Duodenal mucosa (tissue), 2 donors: ENCODE results near the gene SCT.

Experiments used
- H3K27ac ChIP-seq: one replicate; pipeline ENCODE4 v1.7.0; 2013; ENCODE audit warnings: low read depth, low read length
- H3K27me3 ChIP-seq, 2 donors: one replicate each; pipeline ENCODE4 v1.7.0; 2013; ENCODE audit warnings: low read length in 2 of 2, control low read depth in 1 of 2; ENCODE audit not compliant: insufficient read depth in 2 of 2, control insufficient read depth in 1 of 2
- H3K36me3 ChIP-seq, 2 donors: one replicate each; pipeline ENCODE4 v1.7.0; 2013; ENCODE audit warnings: low read length in 2 of 2, control low read depth in 1 of 2; ENCODE audit not compliant: insufficient read depth in 2 of 2, control insufficient read depth in 1 of 2
- H3K4me1 ChIP-seq, 2 donors: one replicate each; pipeline ENCODE4 v1.7.0; 2013; ENCODE audit warnings: low read length in 2 of 2, control low read depth in 1 of 2; ENCODE audit not compliant: insufficient read depth in 2 of 2, control insufficient read depth in 1 of 2
- H3K4me3 ChIP-seq, 2 donors: one replicate each; pipeline ENCODE4 v1.7.0; 2013; ENCODE audit warnings: low read length in 2 of 2, low read depth in 1 of 2
- H3K9ac ChIP-seq, 2 donors: one replicate each; pipeline ENCODE4 v1.7.0; 2013; ENCODE audit warnings: low read length in 2 of 2, low read depth in 1 of 2
- H3K9me3 ChIP-seq, 2 donors: one replicate each; pipeline ENCODE4 v1.7.0; 2013; ENCODE audit warnings: low read length in 2 of 2, control low read depth in 1 of 2; ENCODE audit not compliant: control insufficient read depth in 1 of 2

Gene SCT

GRCh38 chr11:598005-598680, 28.8 kb downstream of the SCT start:
- no peak overlapping the region for H3K9ac ChIP-seq
- no peaks in the 10 kb centered on the region for H3K9me3 ChIP-seq
- no peak overlapping the region for H3K27ac ChIP-seq
- H3K4me3 ChIP-seq, result no peak overlapping the region
- H3K36me3 ChIP-seq, result peaks cover 41 to 83% of the 10 kb centered on the region in 2 donors
- H3K27me3 ChIP-seq, result no peaks in the 10 kb centered on the region
- H3K4me1 ChIP-seq, result no peaks in the 10 kb centered on the region

GRCh38 chr11:597166-597725, 29.7 kb downstream of the SCT start:
- Histone ChIP-seq H3K27ac (no peak overlapping the region), H3K36me3 (peaks cover 48 to 85% of the 10 kb centered on the region in 2 donors), H3K9me3 (no peaks in the 10 kb centered on the region), H3K27me3 (no peaks in the 10 kb centered on the region), H3K9ac (no peak overlapping the region), H3K4me3 (no peak overlapping the region), H3K4me1 (no peaks in the 10 kb centered on the region)

GRCh38 chr11:596374-596773, 30.6 kb downstream of the SCT start:
- H3K4me3 ChIP-seq, result no peak overlapping the region
- no peak overlapping the region for H3K27ac ChIP-seq
- H3K4me1 ChIP-seq, result no peaks in the 10 kb centered on the region
- no peak overlapping the region for H3K9ac ChIP-seq
- H3K9me3 ChIP-seq, result no peaks in the 10 kb centered on the region
- H3K36me3 ChIP-seq, result peaks cover 48 to 81% of the 10 kb centered on the region in 2 donors
- no peaks in the 10 kb centered on the region for H3K27me3 ChIP-seq

- Histone ChIP-seq H3K9ac (no peak overlapping the region), H3K36me3 (peaks cover 56 to 85% of the 10 kb centered on the region in 2 donors), H3K27ac (no peak overlapping the region), H3K27me3 (no peaks in the 10 kb centered on the region), H3K9me3 (no peaks in the 10 kb centered on the region), H3K4me1 (no peaks in the 10 kb centered on the region), H3K4me3 (no peak overlapping the region)
Measured at GRCh38 chr11:595400-595799, 31.6 kb downstream of the SCT start.

GRCh38 chr11:593347-593746, 33.6 kb downstream of the SCT start:
- Histone ChIP-seq H3K27ac (no peak overlapping the region), H3K27me3 (no peaks in the 10 kb centered on the region), H3K4me3 (no peak overlapping the region), H3K4me1 (no peaks in the 10 kb centered on the region), H3K9me3 (no peaks in the 10 kb centered on the region), H3K36me3 (peaks cover 55 to 87% of the 10 kb centered on the region in 2 donors), H3K9ac (no peak overlapping the region)

GRCh38 chr11:592918-593317, 34.1 kb downstream of the SCT start:
- Histone ChIP-seq H3K36me3 (peaks cover 52 to 86% of the 10 kb centered on the region in 2 donors), H3K4me1 (peaks cover 3% of the 10 kb centered on the region in 2 donors), H3K27ac (no peak overlapping the region), H3K9me3 (no peaks in the 10 kb centered on the region), H3K9ac (no peak overlapping the region), H3K4me3 (no peak overlapping the region), H3K27me3 (no peaks in the 10 kb centered on the region)

GRCh38 chr11:592501-592900, 34.5 kb downstream of the SCT start:
- Histone ChIP-seq H3K27ac (no peak overlapping the region), H3K4me3 (no peak overlapping the region), H3K9me3 (no peaks in the 10 kb centered on the region), H3K36me3 (peaks cover 51 to 86% of the 10 kb centered on the region in 2 donors), H3K9ac (no peak overlapping the region), H3K27me3 (no peaks in the 10 kb centered on the region), H3K4me1 (peaks cover 6 to 7% of the 10 kb centered on the region in 2 donors)

GRCh38 chr11:590997-591396, 36.0 kb downstream of the SCT start:
- peaks cover 11 to 19% of the 10 kb centered on the region in 2 donors for H3K4me1 ChIP-seq
- H3K4me3 ChIP-seq, result no peak overlapping the region
- no peaks in the 10 kb centered on the region for H3K9me3 ChIP-seq
- no peak overlapping the region for H3K27ac ChIP-seq
- peaks cover 63 to 88% of the 10 kb centered on the region in 2 donors for H3K36me3 ChIP-seq
- no peaks in the 10 kb centered on the region for H3K27me3 ChIP-seq
- no peak overlapping the region for H3K9ac ChIP-seq

- H3K9ac ChIP-seq, result no peak overlapping the region
- H3K4me3 ChIP-seq, result no peak overlapping the region
- no peaks in the 10 kb centered on the region for H3K27me3 ChIP-seq
- H3K36me3 ChIP-seq, result peaks cover 55 to 84% of the 10 kb centered on the region in 2 donors
- H3K27ac ChIP-seq, result no peak overlapping the region
- peaks cover 11 to 19% of the 10 kb centered on the region in 2 donors for H3K4me1 ChIP-seq
- no peaks in the 10 kb centered on the region for H3K9me3 ChIP-seq
Measured at GRCh38 chr11:589798-590197, 37.2 kb downstream of the SCT start.

- Histone ChIP-seq H3K27ac (no peak overlapping the region), H3K9ac (peak overlapping the region in 1 of 2 donors; percentile 15), H3K4me3 (no peak overlapping the region), H3K36me3 (peaks cover 56 to 78% of the 10 kb centered on the region in 2 donors), H3K27me3 (no peaks in the 10 kb centered on the region), H3K9me3 (no peaks in the 10 kb centered on the region), H3K4me1 (peaks cover 11 to 19% of the 10 kb centered on the region in 2 donors)
Measured at GRCh38 chr11:587978-588380, 39.0 kb downstream of the SCT start.
